Activated CD8-positive, alpha-beta T cell treated with anti-CD3 and anti-CD28 coated beads for 36 hours (primary cell): ENCODE measurements around the gene EXOC3. TPM values are rescaled to one million over a fixed set of nuclear protein-coding genes. Genes with fewer than 3 reads are reported as not detected.
"Not testable (repeated sequence)": the region's sequence is repeated elsewhere in the genome, so short reads cannot be mapped to it uniquely, and the experiment has no call there.

Experiments used
- ATAC-seq: fragments of 200-7000 bp; cut with Tn5 transposase; one replicate; pipeline ENCODE4 v1.10.0; 2021; ENCODE audit warnings: mild to moderate bottlenecking, moderate library complexity
- CTCF ChIA-PET: fragments of 350-600 bp; sonication (Branson Sonifier 250); formaldehyde crosslinking; loops from one replicate; lab custom pipeline; 2021; ENCODE audit warnings: antibody characterized with exemption; lab: Charles Lee
- POLR2A ChIA-PET: fragments of 350-600 bp; sonication (Branson Sonifier 250); formaldehyde crosslinking; loops from one replicate; lab custom pipeline; 2021; ENCODE audit warnings: antibody characterized with exemption; lab: Charles Lee
- DNase-seq: peaks from one replicate; pipeline ENCODE4 v3.0.0-alpha.2; 2020
- H3K27ac Mint-ChIP-seq: one replicate; pipeline ENCODE4 v1.8.0; 2021; ENCODE audit warnings: mild to moderate bottlenecking, mixed read lengths
- H3K27me3 Mint-ChIP-seq: one replicate; pipeline ENCODE4 v1.8.0; 2021; ENCODE audit warnings: mixed read lengths
- H3K36me3 Mint-ChIP-seq: one replicate; pipeline ENCODE4 v1.8.0; 2021; ENCODE audit warnings: low read depth, mixed read lengths
- H3K4me1 Mint-ChIP-seq: one replicate; pipeline ENCODE4 v1.8.0; 2021; ENCODE audit warnings: low read depth, mixed read lengths
- H3K4me3 Mint-ChIP-seq: one replicate; pipeline ENCODE4 v1.8.0; 2021; ENCODE audit warnings: mild to moderate bottlenecking, moderate library complexity, mixed read lengths
- H3K9me3 Mint-ChIP-seq: one replicate; pipeline ENCODE4 v1.8.0; 2021; ENCODE audit warnings: mixed read lengths
- CTCF ChIP-seq: fragments of 200-600 bp; IDR thresholded peaks from one replicate; pipeline ENCODE4 v1.8.0; 2022; ENCODE audit warnings: antibody characterized with exemption, mild to moderate bottlenecking
- intact Hi-C: fragments of 100-400 bp; cut with micrococcal nuclease; formaldehyde crosslinking; loops from one replicate; pipeline ENCODE4 v1.10.0; 2022
- total RNA-seq, 2 experiments: library from RNA; stranded (reverse); gene quantifications; one replicate each; pipeline ENCODE4 v1.2.3, GENCODE V29; 2021

Gene EXOC3
- total RNA-seq, 2 experiments from 2014 or later, result 65.9 to 67.6 TPM

DNA sequence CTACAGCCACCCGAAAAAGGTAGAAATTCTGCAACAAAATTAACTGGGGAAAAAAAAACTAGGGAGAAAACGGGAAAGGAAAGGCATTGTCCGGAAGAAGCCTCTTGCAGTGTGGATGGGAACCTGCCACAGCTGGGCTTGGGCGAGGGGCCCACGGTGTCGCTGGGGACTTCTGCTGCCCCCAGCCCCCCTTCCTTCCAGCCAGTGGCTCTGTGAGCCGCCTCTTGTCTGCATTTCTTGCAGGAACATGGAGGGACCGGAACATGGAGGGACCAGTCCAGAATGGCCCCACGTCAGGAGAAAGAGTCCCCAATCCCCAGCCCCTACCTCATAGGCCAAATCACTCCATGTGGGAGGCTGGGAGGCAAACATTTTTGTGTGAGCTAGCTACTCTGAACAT lies 36.9 kb upstream of the EXOC3 start:
- Mint-ChIP-seq H3K36me3 (peaks cover 26% of the 10 kb centered on the region), H3K9me3 (no peaks in the 10 kb centered on the region), H3K4me1 (peaks cover 23% of the 10 kb centered on the region), H3K4me3 (no peak overlapping the region), H3K27me3 (peaks cover 10% of the 10 kb centered on the region), H3K27ac (no peak overlapping the region)
- CTCF ChIA-PET, result interaction anchor here (1.5 kb wide), 1 partner anchor 24 kb away, joined by 3 read pairs; no protein-coding TSS in a partner anchor
- no peak for TF ChIP-seq CTCF
- POLR2A ChIA-PET, result interaction anchor here (0.9 kb wide), 1 partner anchor 13 kb away, joined by 3 read pairs; no protein-coding TSS in a partner anchor
- intact Hi-C loops, result no loop called here
- DNase-seq (no peak), ATAC-seq (no peak)

DNA sequence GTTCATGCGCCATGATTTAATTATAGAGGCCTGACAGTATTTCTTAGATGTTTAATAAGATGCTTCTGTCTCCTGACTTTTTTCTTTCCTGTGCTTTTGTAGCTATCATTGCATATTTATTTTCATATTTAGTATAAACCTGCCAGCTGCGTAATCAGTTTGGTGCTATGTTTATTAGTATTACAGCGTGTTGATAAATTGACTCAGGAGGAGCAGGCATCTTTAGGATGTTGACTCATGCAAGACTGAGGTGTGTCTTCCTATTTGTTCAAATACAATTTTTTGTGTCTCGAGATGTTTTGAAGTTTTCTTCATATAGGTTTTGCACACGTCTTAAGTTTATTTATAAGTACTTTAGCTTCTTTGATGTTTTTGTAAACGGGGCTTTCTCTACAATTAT lies 35.9 kb upstream of the EXOC3 start:
- H3K9me3 Mint-ChIP-seq, result no peaks in the 10 kb centered on the region
- CTCF ChIA-PET, result no interaction called here
- DNase-seq (no peak), ATAC-seq (no peak)
- TF ChIP-seq CTCF, result no peak
- peaks cover 20% of the 10 kb centered on the region for H3K36me3 Mint-ChIP-seq
- peaks cover 7% of the 10 kb centered on the region for H3K27me3 Mint-ChIP-seq
- H3K4me1 Mint-ChIP-seq, result peaks cover 26% of the 10 kb centered on the region
- H3K27ac Mint-ChIP-seq, result no peak overlapping the region
- no peak overlapping the region for H3K4me3 Mint-ChIP-seq
- intact Hi-C loops, result no loop called here
- POLR2A ChIA-PET, result interaction anchor here (0.9 kb wide), 1 partner anchor 14 kb away, joined by 3 read pairs; no protein-coding TSS in a partner anchor

DNA sequence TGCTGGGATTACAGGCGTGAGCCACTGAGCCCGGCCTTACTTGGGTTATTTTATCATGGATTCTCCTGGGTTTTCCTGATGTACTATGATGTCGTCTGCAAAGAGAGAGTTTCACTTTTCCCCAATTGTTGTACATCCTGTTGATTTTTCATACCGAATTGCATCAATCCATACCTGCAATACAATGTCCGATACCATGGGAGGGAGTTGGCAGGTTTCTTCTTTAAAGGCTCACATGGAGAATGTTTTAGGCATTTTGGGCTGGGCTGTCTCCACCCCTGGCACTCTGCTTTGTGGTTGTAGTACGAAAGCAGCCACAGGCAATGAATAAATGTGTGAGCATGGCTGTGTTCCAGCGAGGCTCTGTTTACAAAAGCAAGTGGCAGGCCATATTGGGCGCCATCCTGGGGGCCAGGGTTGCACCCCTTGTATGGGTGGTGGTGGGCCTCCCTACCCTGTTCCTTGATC lies 35.1 kb upstream of the EXOC3 start:
- CTCF ChIA-PET, result no interaction called here
- no peak for DNase-seq

DNA sequence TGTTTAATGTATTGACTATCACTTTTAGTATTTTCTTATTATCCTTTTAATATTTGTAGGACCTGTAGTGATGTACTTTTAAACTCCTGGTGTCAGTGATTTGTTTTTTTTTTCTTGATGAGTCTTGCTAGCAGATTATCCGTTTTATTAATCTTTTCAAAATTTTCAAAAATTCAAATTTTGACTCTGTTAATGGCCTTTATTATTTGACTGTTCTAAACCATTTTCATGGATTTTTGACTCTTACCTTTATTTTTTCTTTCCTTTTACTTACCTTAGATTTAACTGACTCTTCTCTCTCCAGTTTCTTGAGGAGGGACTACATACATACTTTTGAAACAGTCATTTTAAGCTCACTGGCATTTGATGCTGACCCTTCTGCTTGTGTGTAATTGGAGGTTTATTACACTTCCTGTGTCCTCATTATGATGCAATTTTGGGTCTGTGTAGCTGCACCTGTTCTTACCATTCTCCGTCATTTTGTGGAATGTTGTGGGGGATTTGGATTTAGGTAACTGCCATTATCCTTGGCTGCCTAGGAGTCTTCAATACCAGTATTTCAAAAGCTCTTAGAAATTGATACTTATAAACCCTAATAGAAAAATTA lies 32.0 kb upstream of the EXOC3 start:
- Mint-ChIP-seq H3K27me3 (no peaks in the 10 kb centered on the region), H3K9me3 (no peaks in the 10 kb centered on the region), H3K4me3 (no peak overlapping the region), H3K27ac (peak overlapping the region; percentile 4), H3K4me1 (peaks cover 19% of the 10 kb centered on the region), H3K36me3 (peaks cover 11% of the 10 kb centered on the region)
- ChIA-PET CTCF (interaction anchor here (1.1 to 2.6 kb wide), 4 partner anchors 20 to 94 kb away, joined by 3 to 8 read pairs (median 6); no protein-coding TSS in a partner anchor), POLR2A (interaction anchor here (1.1 to 1.2 kb wide), 2 partner anchors 10 to 38 kb away, joined by 3 read pairs; no protein-coding TSS in a partner anchor)
- ATAC-seq, result no peak
- intact Hi-C loops, result no loop called here
- no peak for DNase-seq
- no peak for TF ChIP-seq CTCF

More for the DNA sequence above, 35.1 kb upstream of the EXOC3 start:
- ATAC-seq, result no peak
- Mint-ChIP-seq H3K27me3 (peaks cover 6% of the 10 kb centered on the region), H3K36me3 (peaks cover 17% of the 10 kb centered on the region), H3K4me1 (peaks cover 25% of the 10 kb centered on the region), H3K9me3 (no peaks in the 10 kb centered on the region), H3K27ac (no peak overlapping the region), H3K4me3 (no peak overlapping the region)
- TF ChIP-seq CTCF, result no peak
- POLR2A ChIA-PET, result no interaction called here
- intact Hi-C loops, result no loop called here

- peak; percentile 80 for ATAC-seq
- H3K27me3 Mint-ChIP-seq, result no peaks in the 10 kb centered on the region
- intact Hi-C loops, result no loop called here
- H3K4me3 Mint-ChIP-seq, result no peak overlapping the region
- H3K9me3 Mint-ChIP-seq, result no peaks in the 10 kb centered on the region
- POLR2A ChIA-PET, result interaction anchor here (0.8 to 1.2 kb wide), 3 partner anchors 11 to 41 kb away, joined by 3 read pairs; no protein-coding TSS in a partner anchor
- H3K4me1 Mint-ChIP-seq, result peaks cover 20% of the 10 kb centered on the region
- TF ChIP-seq CTCF, result no peak
- no peak overlapping the region for H3K27ac Mint-ChIP-seq
- DNase-seq, result peak; percentile 71
- H3K36me3 Mint-ChIP-seq, result peaks cover 11% of the 10 kb centered on the region
- CTCF ChIA-PET, result interaction anchor here (1.8 kb wide), 1 partner anchor 95 kb away, joined by 7 read pairs; no protein-coding TSS in a partner anchor
Measured at GRCh38 chr5:411728-412127, 31.2 kb upstream of the EXOC3 start.

DNA sequence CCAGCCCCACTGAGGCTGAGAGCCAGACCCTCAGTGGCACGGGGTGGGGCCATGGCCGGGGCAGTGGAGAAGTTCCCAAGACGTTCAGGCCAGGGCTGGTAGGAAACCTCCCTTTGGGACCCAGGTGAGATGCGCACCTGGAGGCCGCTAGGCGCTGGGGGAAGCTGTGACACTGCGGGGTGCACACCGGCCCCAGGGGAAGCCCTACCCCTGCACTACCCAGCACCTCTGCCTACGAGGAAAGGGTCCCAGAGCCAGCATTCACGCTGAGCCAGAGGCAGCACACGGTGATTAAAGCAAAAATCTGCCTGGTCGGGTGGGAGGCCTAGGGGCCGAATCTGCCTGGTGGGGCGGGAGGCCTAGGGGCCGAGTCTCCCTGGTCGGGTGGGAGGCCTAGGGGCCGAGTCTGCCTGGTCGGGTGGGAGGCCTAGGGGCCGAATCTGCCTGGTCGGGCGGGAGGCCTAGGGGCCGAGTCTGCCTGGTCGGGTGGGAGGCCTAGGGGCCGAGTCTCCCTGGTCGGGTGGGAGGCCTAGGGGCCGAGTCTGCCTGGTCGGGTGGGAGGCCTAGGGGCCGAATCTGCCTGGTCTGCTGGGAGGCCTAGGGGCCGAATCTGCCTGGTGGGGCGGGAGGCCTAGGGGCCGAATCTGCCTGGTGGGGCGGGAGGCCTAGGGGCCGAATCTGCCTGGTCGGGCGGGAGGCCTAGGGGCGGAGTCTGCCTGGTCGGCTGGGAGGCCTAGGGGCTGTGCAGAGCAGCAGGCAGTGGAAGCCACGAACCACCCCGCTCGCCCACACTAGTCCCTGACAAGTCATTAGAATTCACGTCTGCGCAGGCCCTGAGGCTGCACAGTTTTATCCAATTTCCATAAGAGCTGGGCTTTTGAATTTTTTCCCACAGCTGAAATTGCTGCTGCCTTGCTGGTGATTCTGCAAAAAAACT lies 27.7 kb upstream of the EXOC3 start:
- intact Hi-C loops, H3K27ac Mint-ChIP-seq, DNase-seq, ATAC-seq, H3K4me3 Mint-ChIP-seq, H3K9me3 Mint-ChIP-seq, H3K27me3 Mint-ChIP-seq: not testable (repeated sequence)
- POLR2A ChIA-PET, result interaction anchor here (0.9 kb wide), 1 partner anchor 78 kb away, joined by 3 read pairs; no protein-coding TSS in a partner anchor
- Mint-ChIP-seq H3K4me1 (peaks cover 20% of the 10 kb centered on the region), H3K36me3 (peaks cover 16% of the 10 kb centered on the region)
- CTCF ChIA-PET, result interaction anchor here (0.8 to 1.4 kb wide), 6 partner anchors 16 to 129 kb away, joined by 3 to 6 read pairs (median 3); no protein-coding TSS in a partner anchor
